H1 (cell line): ENCODE measurements around the gene FAM149A.

Source experiments
- FOSL1 ChIP-seq: IDR thresholded peaks from 2 replicates; pipeline ENCODE4 v1.6.1; 2011; ENCODE audit warnings: mild to moderate bottlenecking, low read depth, low read length, moderate library complexity; ENCODE audit not compliant: insufficient read depth
- HDAC2 ChIP-seq, 2 experiments: fragments of 300-600 bp in 1 of 2; sonication (generic) in 1 of 2; IDR thresholded peaks; 2 replicates each; pipeline ENCODE4 v1.6.1; 2011 to 2012; ENCODE audit warnings: low read depth in 2 of 2, low read length in 2 of 2, mild to moderate bottlenecking in 2 of 2, moderate library complexity in 2 of 2, borderline replicate concordance in 1 of 2, inconsistent platforms in 1 of 2
- JUND ChIP-seq: IDR thresholded peaks from 2 replicates; pipeline ENCODE4 v1.6.1; 2011; ENCODE audit warnings: mild to moderate bottlenecking, improper control_type of control experiment, low read length
- POLR2A ChIP-seq, 2 experiments: IDR thresholded peaks; 1 replicate in 1 of 2; 2 replicates in 1 of 2; pipeline ENCODE4 v1.6.1; 2011; ENCODE audit warnings: low read depth in 2 of 2, low read length in 2 of 2, mild to moderate bottlenecking in 2 of 2; ENCODE audit errors: control extremely low read depth in 1 of 2
- SIRT6 ChIP-seq: IDR thresholded peaks from one replicate; pipeline ENCODE4 v1.7.1; 2012; ENCODE audit warnings: low read length, inconsistent platforms
- TBP ChIP-seq: IDR thresholded peaks from 2 replicates; pipeline ENCODE4 v1.6.1; 2011; ENCODE audit warnings: low read depth, low read length, improper control_type of control experiment
- TF ChIP-seq, protein P1 (sequence below), 3 experiments: IDR thresholded peaks; 1 replicate in 2 of 3; 2 replicates in 1 of 3; pipeline versions ENCODE4 v1.5.1 to v1.6.1; 2011; ENCODE audit warnings: low read length in 3 of 3, mild to moderate bottlenecking in 3 of 3, inconsistent platforms in 2 of 3, low read depth in 1 of 3, moderate library complexity in 1 of 3; ENCODE audit not compliant: insufficient read depth in 1 of 3; ENCODE audit errors: control extremely low read depth in 1 of 3
- TF ChIP-seq, protein P2 (sequence below): IDR thresholded peaks from 2 replicates; pipeline ENCODE4 v1.6.1; 2012; ENCODE audit warnings: inconsistent platforms

DNA sequence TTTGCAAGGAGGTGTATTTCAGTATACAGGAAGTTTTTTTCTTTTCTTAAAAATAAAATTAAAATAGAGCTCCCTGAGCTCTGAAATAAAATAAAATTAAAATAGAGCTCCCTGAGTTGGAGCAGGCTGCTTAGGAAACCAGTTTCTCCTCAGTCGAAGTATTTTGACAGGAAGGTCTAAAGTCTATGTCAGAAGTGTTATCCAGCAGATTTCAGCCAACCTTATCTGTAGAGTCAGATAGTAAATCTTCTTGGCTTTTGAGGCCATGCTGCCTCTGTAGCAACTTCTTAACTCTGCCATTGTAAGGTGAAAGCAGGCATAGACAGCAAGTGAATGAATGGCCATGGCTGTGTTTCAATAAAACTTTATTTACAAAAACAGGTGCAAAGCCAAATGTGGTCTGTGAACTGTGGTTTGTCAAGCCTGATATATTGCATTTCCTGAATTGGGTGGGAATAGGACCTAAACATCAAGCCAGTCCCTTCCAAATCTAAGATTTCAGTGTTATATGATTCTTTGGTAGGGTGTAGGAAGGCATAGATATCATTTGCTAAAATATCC, 113.3 kb downstream of the FAM149A start:
- TF ChIP-seq TBP (no peak), POLR2A (IDR thresholded peaks at IDR 0.05; ENCODE audit: control extremely low read depth in 1 of 2, low read depth in 2 of 2, low read length in 2 of 2) (no peak), FOSL1 (no peak), SIRT6 (no peak), JUND (no peak), HDAC2 (IDR thresholded peaks at IDR 0.05; ENCODE audit: borderline replicate concordance in 1 of 2, low read depth in 2 of 2, low read length in 2 of 2) (no peak)
- TF ChIP-seq, protein P1, sequence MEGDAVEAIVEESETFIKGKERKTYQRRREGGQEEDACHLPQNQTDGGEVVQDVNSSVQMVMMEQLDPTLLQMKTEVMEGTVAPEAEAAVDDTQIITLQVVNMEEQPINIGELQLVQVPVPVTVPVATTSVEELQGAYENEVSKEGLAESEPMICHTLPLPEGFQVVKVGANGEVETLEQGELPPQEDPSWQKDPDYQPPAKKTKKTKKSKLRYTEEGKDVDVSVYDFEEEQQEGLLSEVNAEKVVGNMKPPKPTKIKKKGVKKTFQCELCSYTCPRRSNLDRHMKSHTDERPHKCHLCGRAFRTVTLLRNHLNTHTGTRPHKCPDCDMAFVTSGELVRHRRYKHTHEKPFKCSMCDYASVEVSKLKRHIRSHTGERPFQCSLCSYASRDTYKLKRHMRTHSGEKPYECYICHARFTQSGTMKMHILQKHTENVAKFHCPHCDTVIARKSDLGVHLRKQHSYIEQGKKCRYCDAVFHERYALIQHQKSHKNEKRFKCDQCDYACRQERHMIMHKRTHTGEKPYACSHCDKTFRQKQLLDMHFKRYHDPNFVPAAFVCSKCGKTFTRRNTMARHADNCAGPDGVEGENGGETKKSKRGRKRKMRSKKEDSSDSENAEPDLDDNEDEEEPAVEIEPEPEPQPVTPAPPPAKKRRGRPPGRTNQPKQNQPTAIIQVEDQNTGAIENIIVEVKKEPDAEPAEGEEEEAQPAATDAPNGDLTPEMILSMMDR (IDR thresholded peaks at IDR 0.05; ENCODE audit: control extremely low read depth in 1 of 3, insufficient read depth in 1 of 3, low read depth in 1 of 3, low read length in 3 of 3) = no peak
- TF ChIP-seq, protein P2, sequence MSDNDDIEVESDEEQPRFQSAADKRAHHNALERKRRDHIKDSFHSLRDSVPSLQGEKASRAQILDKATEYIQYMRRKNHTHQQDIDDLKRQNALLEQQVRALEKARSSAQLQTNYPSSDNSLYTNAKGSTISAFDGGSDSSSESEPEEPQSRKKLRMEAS = no peak
